OCI-LY3 (cell line): Measurements from ENCODE around the gene C17orf67.
A peak's percentile ranks its signal among the peaks of the same experiment; 100 is the strongest.

ENCODE experiments used
- H2AFZ ChIP-seq: fragments of 200-600, 300-600 bp; shearing (Covaris generic); 2 replicates; pipeline ENCODE4 v1.6.0; 2014; ENCODE audit warnings: antibody characterized with exemption, low read depth, low read length
- H3K27ac ChIP-seq: fragments of 200-600, 300-600 bp; sonication (generic); 2 replicates; pipeline ENCODE4 v1.5.1; 2014; ENCODE audit warnings: mild to moderate bottlenecking, low read length, moderate library complexity, mixed read lengths
- H3K27me3 ChIP-seq: fragments of 200-600, 300-600 bp; sonication (generic); 2 replicates; pipeline ENCODE4 v1.6.1; 2014; ENCODE audit warnings: low read depth, low read length, mixed read lengths
- H3K36me3 ChIP-seq: fragments of 200-600, 300-600 bp; sonication (generic); replicated peaks from 2 replicates; pipeline ENCODE3; 2014; ENCODE audit warnings: low read depth, low read length, mixed read lengths
- H3K4me1 ChIP-seq: fragments of 300-600, 200-600 bp; sonication (generic); 2 replicates; pipeline ENCODE4 v1.6.1; 2014; ENCODE audit warnings: low read length, mixed read lengths
- H3K4me2 ChIP-seq: fragments of 200-600, 300-600 bp; sonication (generic); 2 replicates; pipeline ENCODE4 v1.6.1; 2014; ENCODE audit warnings: low read length, mixed read lengths
- H3K4me3 ChIP-seq: fragments of 300-600, 200-600 bp; sonication (generic); 2 replicates; pipeline ENCODE4 v1.5.1; 2014; ENCODE audit warnings: antibody characterized with exemption, mild to moderate bottlenecking, low read length, moderate library complexity
- H3K79me2 ChIP-seq: fragments of 300-600, 200-600 bp; shearing (Covaris generic); 2 replicates; pipeline ENCODE4 v1.6.1; 2014; ENCODE audit warnings: mild to moderate bottlenecking, low read length, mixed read lengths
- H3K9ac ChIP-seq: fragments of 300-600, 200-600 bp; shearing (Covaris generic); 2 replicates; pipeline ENCODE4 v1.6.0; 2014; ENCODE audit warnings: mild to moderate bottlenecking, low read length, moderate library complexity
- H3K9me3 ChIP-seq: fragments of 200-600, 300-600 bp; shearing (Covaris generic); 2 replicates; pipeline ENCODE4 v1.6.1; 2014; ENCODE audit warnings: low read length, mixed read lengths; ENCODE audit not compliant: insufficient read depth
- H4K20me1 ChIP-seq: fragments of 200-600, 300-600 bp; sonication (generic); 2 replicates; pipeline ENCODE4 v1.6.1; 2016; ENCODE audit warnings: low read length, mixed read lengths; ENCODE audit not compliant: insufficient read depth
- CTCF ChIP-seq: fragments of 200-600, 300-600 bp; sonication (generic); IDR thresholded peaks from 2 replicates; pipeline ENCODE4 v1.5.1; 2014; ENCODE audit warnings: antibody characterized with exemption, low read length, low read depth
- EZH2phosphoT487 ChIP-seq: fragments of 200-600 bp; shearing (Covaris generic); IDR thresholded peaks from 2 replicates; pipeline ENCODE4 v1.6.1; 2018; ENCODE audit warnings: antibody characterized with exemption, mixed run types, low read depth

C17orf67 gene

GRCh38 chr17:56833809-56834379 lies at the start of gene C17orf67, which contains the start of gene DGKE:
TSS of gene C17orf67 (minus strand) at chr17:56833920. CDS start at chr17:56815810, 18,110 bp downstream.
TSS of gene DGKE (plus strand) at chr17:56834151. CDS start at chr17:56834796, 645 bp downstream.
- H3K4me1 ChIP-seq, result peaks cover 17% of the 10 kb centered on the region
- peak within 1 kb of the TSS; percentile 27 for H3K27ac ChIP-seq
- H3K9me3 ChIP-seq, result no peaks in the 10 kb centered on the region
- H2AFZ ChIP-seq, result peak within 1 kb of the TSS; percentile 95
- peaks cover 25% of the 10 kb centered on the region for H3K79me2 ChIP-seq
- H3K9ac ChIP-seq, result peak within 1 kb of the TSS; percentile 81
- no peaks in the 10 kb centered on the region for H3K27me3 ChIP-seq
- H4K20me1 ChIP-seq, result 0 out of 2 replicates have a peak, but pooled peaks cover 6% of the 10 kb centered on the region
- TF ChIP-seq CTCF (no peak), EZH2phosphoT487 (no peak)
- H3K36me3 ChIP-seq, result peaks cover 13% of the 10 kb centered on the region
- H3K4me3 ChIP-seq, result peak within 1 kb of the TSS; percentile 97
- peak within 1 kb of the TSS; percentile 84 for H3K4me2 ChIP-seq

DNA sequence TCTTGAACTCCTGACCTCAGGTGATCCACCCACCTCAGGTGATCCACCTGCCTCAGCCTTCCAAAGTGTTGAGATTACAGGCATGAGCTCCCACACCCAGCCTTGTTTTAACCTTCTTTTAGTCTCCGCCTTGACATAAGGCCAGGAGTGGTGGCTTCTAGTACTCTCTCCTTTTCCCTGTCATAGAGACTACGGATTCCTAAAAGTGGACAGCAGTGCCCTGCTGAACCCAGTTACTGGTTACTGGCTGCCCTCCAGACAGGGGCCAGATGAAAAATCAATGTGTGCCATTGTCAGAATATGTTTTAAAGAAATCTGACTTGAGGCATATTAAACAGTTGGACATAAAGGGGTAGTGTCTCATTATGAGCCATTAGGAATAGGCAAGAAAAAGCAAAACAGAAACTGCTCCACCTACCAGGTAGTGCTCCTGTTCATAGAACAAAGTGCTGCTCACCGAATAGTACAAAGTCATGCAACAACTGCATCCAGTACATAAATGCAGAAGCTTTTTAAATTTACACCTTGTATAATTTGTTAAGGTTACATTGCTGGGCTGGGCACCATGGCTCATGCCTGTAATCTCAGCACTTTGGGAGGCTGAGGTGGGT lies 48.1 kb upstream of the C17orf67 start:
- H3K9ac ChIP-seq, result no peak overlapping the region

GRCh38 chr17:56880571-56880970 lies 46.9 kb upstream of the C17orf67 start:
- H3K4me3 ChIP-seq, result no peak overlapping the region
- H3K4me2 ChIP-seq, result peak overlapping the region; percentile 14; the same call in 1 of the 2 replicates
- peaks cover 8% of the 10 kb centered on the region for H3K4me1 ChIP-seq
- H3K36me3 ChIP-seq, result no peaks in the 10 kb centered on the region
- no peak overlapping the region for H3K9ac ChIP-seq
- no peaks in the 10 kb centered on the region for H3K9me3 ChIP-seq
- H3K27ac ChIP-seq, result no peak overlapping the region
- no peaks in the 10 kb centered on the region for H3K79me2 ChIP-seq
- H2AFZ ChIP-seq, result no peak overlapping the region
- no peaks in the 10 kb centered on the region for H4K20me1 ChIP-seq
- peaks cover 4% of the 10 kb centered on the region; the same call in 1 of the 2 replicates for H3K27me3 ChIP-seq
- no peak for TF ChIP-seq EZH2phosphoT487
- no peak for TF ChIP-seq CTCF

More for the DNA sequence above, 48.1 kb upstream of the C17orf67 start:
- peaks cover 3% of the 10 kb centered on the region for H3K36me3 ChIP-seq
- no peaks in the 10 kb centered on the region for H4K20me1 ChIP-seq
- peaks cover 4% of the 10 kb centered on the region; the same call in 1 of the 2 replicates for H3K27me3 ChIP-seq
- H3K79me2 ChIP-seq, result no peaks in the 10 kb centered on the region
- H3K4me1 ChIP-seq, result peaks cover 8% of the 10 kb centered on the region
- H3K9me3 ChIP-seq, result no peaks in the 10 kb centered on the region
- H3K27ac ChIP-seq, result no peak overlapping the region
- TF ChIP-seq EZH2phosphoT487 (no peak), CTCF (no peak)
- H3K4me3 ChIP-seq, result no peak overlapping the region
- no peak overlapping the region for H2AFZ ChIP-seq
- no peak overlapping the region for H3K4me2 ChIP-seq

- Histone ChIP-seq H3K9ac (no peak overlapping the region), H3K4me1 (peaks cover 8% of the 10 kb centered on the region), H3K27me3 (peaks cover 4% of the 10 kb centered on the region; the same call in 1 of the 2 replicates), H2AFZ (no peak overlapping the region), H3K4me3 (no peak overlapping the region), H3K4me2 (peak overlapping the region; percentile 14; the same call in 1 of the 2 replicates), H3K27ac (no peak overlapping the region), H3K9me3 (no peaks in the 10 kb centered on the region), H3K79me2 (no peaks in the 10 kb centered on the region), H4K20me1 (no peaks in the 10 kb centered on the region), H3K36me3 (no peaks in the 10 kb centered on the region)
- TF ChIP-seq EZH2phosphoT487, result no peak
- TF ChIP-seq CTCF, result no peak
Measured at GRCh38 chr17:56880133-56880532, 46.4 kb upstream of the C17orf67 start.
